Measurements from ENCODE around the gene CHRDL2.

DNA sequence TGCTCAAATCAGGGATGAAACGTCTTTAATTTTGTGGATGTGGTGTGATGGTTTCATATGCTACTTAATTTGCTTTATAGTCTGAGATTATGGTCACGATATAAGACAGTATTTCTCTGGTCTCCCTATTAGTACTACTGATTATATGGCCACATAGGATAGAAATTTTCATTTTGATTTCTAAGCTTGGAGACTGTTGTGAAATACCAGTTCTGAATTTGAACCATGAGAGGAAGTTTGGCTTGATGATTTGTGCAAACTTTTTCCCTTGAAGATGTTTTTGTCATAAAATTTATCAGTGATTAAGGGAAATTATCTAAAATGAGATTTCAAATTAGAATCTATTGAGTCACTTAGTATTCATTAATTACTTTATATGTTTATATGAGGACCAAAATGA, 20.1 kb upstream of the CHRDL2 start:
- TF ChIP-seq, protein P1, sequence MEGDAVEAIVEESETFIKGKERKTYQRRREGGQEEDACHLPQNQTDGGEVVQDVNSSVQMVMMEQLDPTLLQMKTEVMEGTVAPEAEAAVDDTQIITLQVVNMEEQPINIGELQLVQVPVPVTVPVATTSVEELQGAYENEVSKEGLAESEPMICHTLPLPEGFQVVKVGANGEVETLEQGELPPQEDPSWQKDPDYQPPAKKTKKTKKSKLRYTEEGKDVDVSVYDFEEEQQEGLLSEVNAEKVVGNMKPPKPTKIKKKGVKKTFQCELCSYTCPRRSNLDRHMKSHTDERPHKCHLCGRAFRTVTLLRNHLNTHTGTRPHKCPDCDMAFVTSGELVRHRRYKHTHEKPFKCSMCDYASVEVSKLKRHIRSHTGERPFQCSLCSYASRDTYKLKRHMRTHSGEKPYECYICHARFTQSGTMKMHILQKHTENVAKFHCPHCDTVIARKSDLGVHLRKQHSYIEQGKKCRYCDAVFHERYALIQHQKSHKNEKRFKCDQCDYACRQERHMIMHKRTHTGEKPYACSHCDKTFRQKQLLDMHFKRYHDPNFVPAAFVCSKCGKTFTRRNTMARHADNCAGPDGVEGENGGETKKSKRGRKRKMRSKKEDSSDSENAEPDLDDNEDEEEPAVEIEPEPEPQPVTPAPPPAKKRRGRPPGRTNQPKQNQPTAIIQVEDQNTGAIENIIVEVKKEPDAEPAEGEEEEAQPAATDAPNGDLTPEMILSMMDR (IDR thresholded peaks at IDR 0.05) = no peak
- no peak for TF ChIP-seq POLR2A (IDR thresholded peaks at IDR 0.05)
